H1 (cell line): ENCODE measurements around the gene CFAP221. TPM values are rescaled to one million over a fixed set of nuclear protein-coding genes. Genes with fewer than 3 reads are reported as not detected.

Experiments
- CBX8 ChIP-seq: fragments of 300-800, 300-1000 bp; sonication (generic); IDR thresholded peaks from 2 replicates; pipeline ENCODE4 v1.7.1; 2016; ENCODE audit warnings: low read depth, low read length, borderline replicate concordance
- CHD1 ChIP-seq: IDR thresholded peaks from 2 replicates; pipeline ENCODE4 v1.6.1; 2012; ENCODE audit warnings: low read depth, low read length, improper control_type of control experiment
- CTBP2 ChIP-seq: IDR thresholded peaks from 2 replicates; pipeline ENCODE4 v1.7.0; 2011; ENCODE audit warnings: borderline replicate concordance, mild to moderate bottlenecking, moderate library complexity, mixed read lengths, low read length; ENCODE audit not compliant: insufficient read depth, insufficient read length
- E2F6 ChIP-seq: IDR thresholded peaks from 2 replicates; pipeline ENCODE4 v1.6.1; 2012; ENCODE audit warnings: inconsistent platforms
- EGR1 ChIP-seq: IDR thresholded peaks from 2 replicates; pipeline ENCODE4 v1.6.1; 2011; ENCODE audit warnings: low read depth, low read length, borderline replicate concordance
- EZH2 ChIP-seq: fragments of 200-600 bp; sonication (generic); IDR thresholded peaks from 2 replicates; pipeline ENCODE4 v1.7.1; 2012; ENCODE audit warnings: low read depth, mild to moderate bottlenecking, moderate library complexity, low read length, inconsistent platforms; ENCODE audit not compliant: severe bottlenecking
- HDAC2 ChIP-seq, 2 experiments: fragments of 300-600 bp in 1 of 2; sonication (generic) in 1 of 2; IDR thresholded peaks; 2 replicates each; pipeline ENCODE4 v1.6.1; 2011 to 2012; ENCODE audit warnings: low read depth in 2 of 2, low read length in 2 of 2, mild to moderate bottlenecking in 2 of 2, moderate library complexity in 2 of 2, borderline replicate concordance in 1 of 2, inconsistent platforms in 1 of 2
- JUND ChIP-seq: IDR thresholded peaks from 2 replicates; pipeline ENCODE4 v1.6.1; 2011; ENCODE audit warnings: mild to moderate bottlenecking, improper control_type of control experiment, low read length
- KDM1A ChIP-seq: fragments of 200-600, 300-600 bp; sonication (generic); IDR thresholded peaks from 2 replicates; pipeline ENCODE4 v1.7.1; 2016; ENCODE audit warnings: mild to moderate bottlenecking, low read length, borderline replicate concordance
- KDM4A ChIP-seq: IDR thresholded peaks from one replicate; pipeline ENCODE4 v1.7.1; 2012; ENCODE audit warnings: low read depth, mild to moderate bottlenecking, moderate library complexity, low read length, inconsistent platforms; ENCODE audit not compliant: severe bottlenecking
- NRF1 ChIP-seq: IDR thresholded peaks from 2 replicates; pipeline ENCODE4 v1.6.1; 2011; ENCODE audit warnings: mild to moderate bottlenecking, low read depth, low read length, improper control_type of control experiment
- POLR2A ChIP-seq, 2 experiments: IDR thresholded peaks; 1 replicate in 1 of 2; 2 replicates in 1 of 2; pipeline ENCODE4 v1.6.1; 2011; ENCODE audit warnings: low read depth in 2 of 2, low read length in 2 of 2, mild to moderate bottlenecking in 2 of 2; ENCODE audit errors: control extremely low read depth in 1 of 2
- POU5F1 ChIP-seq: IDR thresholded peaks from 2 replicates; pipeline ENCODE4 v1.6.1; 2011; ENCODE audit warnings: low read depth, mild to moderate bottlenecking, low read length, moderate library complexity
- RAD21 ChIP-seq, 2 experiments: IDR thresholded peaks in 1 of 2; conservative IDR thresholded peaks in 1 of 2; 2 replicates each; pipeline ENCODE4 v1.6.1; 2011; ENCODE audit warnings: low read depth in 2 of 2, low read length in 2 of 2, improper control_type of control experiment in 1 of 2, inconsistent platforms in 1 of 2, mild to moderate bottlenecking in 1 of 2, moderate library complexity in 1 of 2
- RFX5 ChIP-seq: IDR thresholded peaks from 2 replicates; pipeline ENCODE4 v1.6.1; 2011; ENCODE audit warnings: low read depth, low read length, improper control_type of control experiment, borderline replicate concordance
- RNF2 ChIP-seq: fragments of 200-900, 300-1000 bp; sonication (generic); IDR thresholded peaks from 2 replicates; pipeline ENCODE4 v1.7.1; 2016; ENCODE audit warnings: borderline replicate concordance, low read depth, mild to moderate bottlenecking, antibody characterized with exemption, low read length; ENCODE audit not compliant: poor library complexity, severe bottlenecking; ENCODE audit errors: missing control alignments
- RXRA ChIP-seq: IDR thresholded peaks from 2 replicates; pipeline ENCODE4 v1.6.1; 2011; ENCODE audit warnings: low read depth, mild to moderate bottlenecking, low read length, moderate library complexity; ENCODE audit not compliant: insufficient read depth
- SAP30 ChIP-seq: fragments of 300-600 bp; sonication (generic); IDR thresholded peaks from 2 replicates; pipeline ENCODE4 v1.7.1; 2012; ENCODE audit warnings: low read length, moderate library complexity, mild to moderate bottlenecking, inconsistent platforms; ENCODE audit not compliant: insufficient read depth, insufficient replicate concordance
- SIX5 ChIP-seq: IDR thresholded peaks from 2 replicates; pipeline ENCODE4 v1.6.1; 2011; ENCODE audit warnings: mild to moderate bottlenecking, low read depth, low read length
- TBP ChIP-seq: IDR thresholded peaks from 2 replicates; pipeline ENCODE4 v1.6.1; 2011; ENCODE audit warnings: low read depth, low read length, improper control_type of control experiment
- TCF12 ChIP-seq: IDR thresholded peaks from 2 replicates; pipeline ENCODE4 v1.6.1; 2011; ENCODE audit warnings: low read depth, mild to moderate bottlenecking, low read length
- polyA plus RNA-seq, 7 experiments: library from polyadenylated mRNA; depleted of rRNA in 3 of 7; stranded (reverse) in 5 of 7; unstranded in 2 of 7; fragments of >200 nt in 5 of 7; fragments of 200-250 nt in 2 of 7; gene quantifications; 1 replicate in 5 of 7; 2 replicates in 1 of 7; 4 replicates in 1 of 7; pipeline versions ENCODE4 v1.2.1 to v1.2.3, GENCODE V29; 2011 to 2013; ENCODE audit warnings: missing spikeins in 2 of 7, mixed read lengths in 2 of 7
- total RNA-seq: library from RNA; stranded (reverse); fragmentation: NEBNext Ultra II Directional; extraction: Animal tissue kit (Norgen Biotek cat#: 25700); gene quantifications from 2 replicates; pipeline ENCODE4 v1.2.1, GENCODE V29; 2021
- TF ChIP-seq, protein P1 (sequence below): IDR thresholded peaks from 2 replicates; pipeline ENCODE4 v1.6.1; 2011; ENCODE audit warnings: low read depth, mild to moderate bottlenecking, low read length; ENCODE audit not compliant: insufficient read depth

Gene CFAP221
- total and polyA plus RNA-seq, 2 of the 8 experiments (the other 6 are each of a cell fraction or from before 2014, with no cell fraction given) = 0.14 to 0.71 TPM

- no peak for TF ChIP-seq TCF12
- TF ChIP-seq KDM4A = peak; percentile 94
- TF ChIP-seq HDAC2 (IDR thresholded peaks at IDR 0.05; ENCODE audit: borderline replicate concordance in 1 of 2, low read depth in 2 of 2, low read length in 2 of 2) = no peak
- no peak for TF ChIP-seq JUND
- TF ChIP-seq CBX8 = no peak
- no peak for TF ChIP-seq POLR2A (IDR thresholded peaks at IDR 0.05; ENCODE audit: control extremely low read depth in 1 of 2, low read depth in 2 of 2, low read length in 2 of 2)
- TF ChIP-seq CHD1 = no peak
- no peak for TF ChIP-seq NRF1
- TF ChIP-seq SAP30 = no peak
- TF ChIP-seq CTBP2 = no peak
- TF ChIP-seq RFX5 = no peak
- no peak for TF ChIP-seq POU5F1
- peak; percentile 89; the same call in 1 of the 2 replicates for TF ChIP-seq KDM1A
- no peak for TF ChIP-seq RNF2
- no peak for TF ChIP-seq RXRA
- TF ChIP-seq, protein P1, sequence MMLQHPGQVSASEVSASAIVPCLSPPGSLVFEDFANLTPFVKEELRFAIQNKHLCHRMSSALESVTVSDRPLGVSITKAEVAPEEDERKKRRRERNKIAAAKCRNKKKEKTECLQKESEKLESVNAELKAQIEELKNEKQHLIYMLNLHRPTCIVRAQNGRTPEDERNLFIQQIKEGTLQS = no peak
- TF ChIP-seq E2F6 = peak; percentile 76
- no peak for TF ChIP-seq RAD21 (IDR thresholded peaks at IDR 0.05 in 1 of 2, conservative IDR thresholded peaks at IDR 0.05 in 1 of 2; ENCODE audit: low read depth in 2 of 2, low read length in 2 of 2)
- TF ChIP-seq TBP = no peak
- no peak for TF ChIP-seq SIX5
- TF ChIP-seq EGR1 = no peak
- peak; percentile 74 for TF ChIP-seq EZH2
Measured at GRCh38 chr2:119523952-119524694, 20.1 kb upstream of the CFAP221 start, which contains the start of gene SCTR (continued).
